GM20000 (cell line): ENCODE results near the gene C14orf119.

Source experiments
- DNase-seq: peaks from one replicate; pipeline ENCODE4 v3.0.0; 2012; ENCODE audit warnings: low spot score
- TF ChIP-seq, protein P1 (sequence below): IDR thresholded peaks from 2 replicates; pipeline ENCODE4 v1.5.1; 2012; ENCODE audit warnings: mild to moderate bottlenecking, control low read depth; ENCODE audit errors: extremely low read depth, missing control alignments

C14orf119 gene

GRCh38 chr14:23071244-23071920 lies 23.9 kb upstream of the C14orf119 start:
- DNase-seq, result peak; percentile 88
- TF ChIP-seq, protein P1, sequence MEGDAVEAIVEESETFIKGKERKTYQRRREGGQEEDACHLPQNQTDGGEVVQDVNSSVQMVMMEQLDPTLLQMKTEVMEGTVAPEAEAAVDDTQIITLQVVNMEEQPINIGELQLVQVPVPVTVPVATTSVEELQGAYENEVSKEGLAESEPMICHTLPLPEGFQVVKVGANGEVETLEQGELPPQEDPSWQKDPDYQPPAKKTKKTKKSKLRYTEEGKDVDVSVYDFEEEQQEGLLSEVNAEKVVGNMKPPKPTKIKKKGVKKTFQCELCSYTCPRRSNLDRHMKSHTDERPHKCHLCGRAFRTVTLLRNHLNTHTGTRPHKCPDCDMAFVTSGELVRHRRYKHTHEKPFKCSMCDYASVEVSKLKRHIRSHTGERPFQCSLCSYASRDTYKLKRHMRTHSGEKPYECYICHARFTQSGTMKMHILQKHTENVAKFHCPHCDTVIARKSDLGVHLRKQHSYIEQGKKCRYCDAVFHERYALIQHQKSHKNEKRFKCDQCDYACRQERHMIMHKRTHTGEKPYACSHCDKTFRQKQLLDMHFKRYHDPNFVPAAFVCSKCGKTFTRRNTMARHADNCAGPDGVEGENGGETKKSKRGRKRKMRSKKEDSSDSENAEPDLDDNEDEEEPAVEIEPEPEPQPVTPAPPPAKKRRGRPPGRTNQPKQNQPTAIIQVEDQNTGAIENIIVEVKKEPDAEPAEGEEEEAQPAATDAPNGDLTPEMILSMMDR, result no peak

GRCh38 chr14:23071921-23072539 lies 23.3 kb upstream of the C14orf119 start:
- no peak for DNase-seq
- TF ChIP-seq, protein P1, result no peak

DNA sequence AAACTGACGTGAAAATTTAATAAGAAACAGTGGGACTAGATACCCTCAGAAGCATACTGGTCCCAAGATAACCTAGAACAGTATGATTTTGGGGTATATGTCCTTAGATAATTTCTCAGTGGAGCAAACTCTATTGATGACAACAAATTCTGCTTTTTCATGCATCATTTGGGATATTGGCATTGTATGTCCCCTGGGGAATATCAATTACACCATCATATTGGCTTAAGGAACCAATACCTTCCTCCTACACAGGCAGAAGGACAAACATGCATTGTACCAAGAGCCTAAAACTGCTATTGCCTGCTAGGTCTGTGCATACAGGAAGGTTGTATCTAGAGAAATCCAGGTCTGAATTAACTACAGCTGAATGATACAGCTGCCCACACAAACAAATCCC lies 20.4 kb upstream of the C14orf119 start:
- no peak for DNase-seq
- TF ChIP-seq, protein P1, result no peak

DNA sequence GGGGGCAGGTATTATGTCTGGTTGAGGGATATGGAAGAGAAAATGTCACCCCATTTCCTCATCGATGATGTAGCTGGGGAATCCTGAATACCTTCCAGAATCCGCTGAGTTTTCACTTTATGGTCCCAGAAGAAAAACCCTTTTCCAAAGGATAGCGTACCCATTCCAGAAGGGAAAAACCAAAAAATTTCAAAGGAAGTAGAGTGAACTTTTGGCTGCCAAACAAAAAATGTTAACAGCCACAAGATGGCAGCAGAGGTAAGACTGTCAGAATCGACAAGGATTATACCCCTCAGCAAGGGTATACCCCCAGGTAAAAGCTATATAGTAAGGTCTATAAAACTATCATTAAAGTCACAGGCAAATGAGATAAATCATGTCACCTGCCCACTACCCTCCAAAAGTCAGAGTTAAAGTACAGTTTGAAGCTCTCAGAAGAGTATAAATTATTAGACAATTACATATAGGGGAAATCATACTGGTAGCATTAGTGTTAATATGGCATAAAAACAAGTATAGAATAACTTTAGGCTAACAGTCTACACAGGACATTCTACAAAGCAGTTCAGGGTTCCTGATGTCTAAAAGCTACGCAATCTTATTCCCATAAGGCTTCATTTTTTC lies 18.4 kb upstream of the C14orf119 start:
- TF ChIP-seq, protein P1, result peak; percentile 45
- DNase-seq, result no peak

- DNase-seq, result no peak
- TF ChIP-seq, protein P1, result no peak
Observed at GRCh38 chr14:23077962-23078361, 17.3 kb upstream of the C14orf119 start.

GRCh38 chr14:23078692-23079116 lies 16.6 kb upstream of the C14orf119 start:
- TF ChIP-seq, protein P1, result no peak
- no peak for DNase-seq

GRCh38 chr14:23079716-23080115 lies 15.6 kb upstream of the C14orf119 start:
- TF ChIP-seq, protein P1, result no peak

More at GRCh38 chr14:23079716-23080115, 15.6 kb upstream of the C14orf119 start:
- no peak for DNase-seq
